Stimulated activated CD8-positive, alpha-beta memory T cell treated with anti-CD3 and anti-CD28 coated beads, Interleukin-4, amount 100 ng/mL, for 48 hours (primary cell): ENCODE results near the gene MANEA.
A peak's percentile ranks its signal among the peaks of the same experiment; 100 is the strongest.
"Not testable (repeated sequence)": the region's sequence is repeated elsewhere in the genome, so short reads cannot be mapped to it uniquely, and the experiment has no call there.

ENCODE experiments used
- DNase-seq: peaks from one replicate; pipeline ENCODE4 v3.0.0-alpha.2; 2020

The MANEA gene

GRCh38 chr6:95577304-95578105, at the start of gene MANEA:
MANEA (plus strand) TSS chr6:95577535; CDS start chr6:95586440, 8,905 bp downstream.
- peak; percentile 84 for DNase-seq

GRCh38 chr6:95529762-95530161, 47.6 kb upstream of the MANEA start:
- DNase-seq = no peak

GRCh38 chr6:95530176-95530819, 47.0 kb upstream of the MANEA start:
- DNase-seq = no peak

- no peak for DNase-seq
These were observed 33.5 kb upstream of the MANEA start for GRCh38 chr6:95543798-95544197.

GRCh38 chr6:95544517-95545225, 32.7 kb upstream of the MANEA start:
- no peak for DNase-seq

GRCh38 chr6:95545226-95545625, 32.1 kb upstream of the MANEA start:
- no peak for DNase-seq

- no peak for DNase-seq
These were observed 31.6 kb upstream of the MANEA start for GRCh38 chr6:95545686-95546085.

- no peak for DNase-seq
These were observed 31.2 kb upstream of the MANEA start for GRCh38 chr6:95546148-95546547.

GRCh38 chr6:95547043-95547442, 30.3 kb upstream of the MANEA start:
- DNase-seq = no peak

- no peak for DNase-seq
These were observed 29.0 kb upstream of the MANEA start for GRCh38 chr6:95548188-95548786.

- DNase-seq = no peak
These were observed 25.5 kb upstream of the MANEA start for GRCh38 chr6:95551678-95552324.

GRCh38 chr6:95553880-95554279, 23.5 kb upstream of the MANEA start:
- no peak for DNase-seq

- DNase-seq = not testable (repeated sequence)
These were observed 16.4 kb upstream of the MANEA start for GRCh38 chr6:95560956-95561355.

GRCh38 chr6:95569560-95569959, 7.8 kb upstream of the MANEA start:
- DNase-seq = no peak

GRCh38 chr6:95572098-95572497, 5.2 kb upstream of the MANEA start:
- no peak for DNase-seq

- DNase-seq = no peak
These were observed 2.5 kb upstream of the MANEA start for GRCh38 chr6:95574811-95575210.

- no peak for DNase-seq
These were observed 927 bp upstream of the MANEA start for GRCh38 chr6:95576218-95576997.

GRCh38 chr6:95576998-95577303, 384 bp upstream of the MANEA start:
- DNase-seq = no peak

- DNase-seq = no peak
These were observed 723 bp downstream of the MANEA start for GRCh38 chr6:95578106-95578410.

GRCh38 chr6:95581073-95581472, 3.7 kb downstream of the MANEA start:
- DNase-seq = no peak

GRCh38 chr6:95584226-95584625, 6.9 kb downstream of the MANEA start:
- DNase-seq = not testable (repeated sequence)

GRCh38 chr6:95587989-95588388, 10.7 kb downstream of the MANEA start:
- no peak for DNase-seq
